NCI-H2029 treated with DMSO at 0.1 percent for 48 hours (cell line): ENCODE results near the gene FAM78B.

Experiments
- DNase-seq: peaks from one replicate; lab custom pipeline; 2025; lab: John Stamatoyannopoulos, UW

Gene FAM78B

GRCh38 chr1:166164995-166165660, 1.7 kb downstream of the FAM78B start:
- no peak for DNase-seq

- DNase-seq: no peak
Measured at GRCh38 chr1:166164646-166164994, 2.2 kb downstream of the FAM78B start.

- DNase-seq: no peak
Measured at GRCh38 chr1:166159656-166160055, 7.1 kb downstream of the FAM78B start.

- DNase-seq: no peak
Measured at GRCh38 chr1:166156674-166157073, 10.1 kb downstream of the FAM78B start.

- no peak for DNase-seq
Measured at GRCh38 chr1:166155108-166155507, 11.7 kb downstream of the FAM78B start.

GRCh38 chr1:166153525-166154314, 13.1 kb downstream of the FAM78B start:
- no peak for DNase-seq

- no peak for DNase-seq
Measured at GRCh38 chr1:166152978-166153377, 13.8 kb downstream of the FAM78B start.

- DNase-seq: no peak
Measured at GRCh38 chr1:166151804-166152203, 15.0 kb downstream of the FAM78B start.

- DNase-seq: no peak
Measured at GRCh38 chr1:166145499-166145898, 21.3 kb downstream of the FAM78B start.

- no peak for DNase-seq
Measured at GRCh38 chr1:166141969-166142368, 24.8 kb downstream of the FAM78B start.

- no peak for DNase-seq
Measured at GRCh38 chr1:166140251-166140650, 26.6 kb downstream of the FAM78B start.

GRCh38 chr1:166139735-166140134, 27.1 kb downstream of the FAM78B start:
- DNase-seq: no peak

GRCh38 chr1:166136699-166137401, 30.0 kb downstream of the FAM78B start:
- no peak for DNase-seq

GRCh38 chr1:166136222-166136621, 30.6 kb downstream of the FAM78B start:
- DNase-seq: no peak

- no peak for DNase-seq
Measured at GRCh38 chr1:166133857-166134256, 32.9 kb downstream of the FAM78B start.

GRCh38 chr1:166133276-166133841, 33.4 kb downstream of the FAM78B start:
- DNase-seq: no peak

- DNase-seq: no peak
Measured at GRCh38 chr1:166132496-166132895, 34.3 kb downstream of the FAM78B start.

GRCh38 chr1:166129006-166129405, 37.8 kb downstream of the FAM78B start:
- no peak for DNase-seq

- no peak for DNase-seq
Measured at GRCh38 chr1:166128195-166128594, 38.6 kb downstream of the FAM78B start.

- DNase-seq: no peak
Measured at GRCh38 chr1:166127003-166127402, 39.8 kb downstream of the FAM78B start.

GRCh38 chr1:166122873-166123466, 43.8 kb downstream of the FAM78B start:
- DNase-seq: no peak

- no peak for DNase-seq
Measured at GRCh38 chr1:166121010-166121409, 45.8 kb downstream of the FAM78B start.
